DOHH2 (cell line): ENCODE measurements around the gene STUB1.

Experiments used
- H3F3A ChIP-seq: fragments of 200-600 bp; sonication (generic), shearing (Covaris generic); 2 replicates; pipeline ENCODE4 v1.6.0; 2016; ENCODE audit warnings: antibody characterized with exemption, mild to moderate bottlenecking; ENCODE audit not compliant: control insufficient read depth, insufficient read depth
- H3K27ac ChIP-seq: fragments of 200-600 bp; sonication (generic); 2 replicates; pipeline ENCODE4 v1.5.1; 2014; ENCODE audit warnings: low read depth, mild to moderate bottlenecking, low read length, moderate library complexity
- H3K27me3 ChIP-seq: fragments of 200-600 bp; sonication (generic); 2 replicates; pipeline ENCODE4 v1.6.1; 2014; ENCODE audit warnings: mild to moderate bottlenecking, low read length, mixed read lengths; ENCODE audit not compliant: control insufficient read depth
- H3K36me3 ChIP-seq: fragments of 200-600 bp; sonication (generic); 2 replicates; pipeline ENCODE4 v1.6.1; 2014; ENCODE audit warnings: mild to moderate bottlenecking, low read length, moderate library complexity, mixed read lengths; ENCODE audit not compliant: control insufficient read depth
- H3K4me1 ChIP-seq: fragments of 200-600 bp; sonication (generic); 2 replicates; pipeline ENCODE4 v1.6.1; 2014; ENCODE audit warnings: mild to moderate bottlenecking, low read length, mixed read lengths; ENCODE audit not compliant: control insufficient read depth
- H3K4me2 ChIP-seq: fragments of 200-600 bp; sonication (generic); 2 replicates; pipeline ENCODE4 v1.6.0; 2014; ENCODE audit warnings: mild to moderate bottlenecking, low read length, moderate library complexity
- H3K4me3 ChIP-seq: fragments of 200-600 bp; sonication (generic); 2 replicates; pipeline ENCODE4 v1.5.1; 2014; ENCODE audit warnings: mild to moderate bottlenecking, low read length, mixed read lengths
- H3K79me2 ChIP-seq: fragments of 200-600 bp; sonication (generic); 2 replicates; pipeline ENCODE4 v1.6.1; 2014; ENCODE audit warnings: mild to moderate bottlenecking, low read length, mixed read lengths; ENCODE audit not compliant: control insufficient read depth
- H3K9me2 ChIP-seq: fragments of 200-600 bp; sonication (generic); replicated peaks from 2 replicates; pipeline ENCODE4 v1.6.1; 2014; ENCODE audit warnings: mild to moderate bottlenecking, low read length, mixed read lengths; ENCODE audit not compliant: control insufficient read depth
- H3K9me3 ChIP-seq: fragments of 200-600 bp; sonication (generic); 2 replicates; pipeline ENCODE4 v1.6.1; 2014; ENCODE audit warnings: antibody characterized with exemption, low read length, mixed read lengths; ENCODE audit not compliant: control insufficient read depth, insufficient read depth
- H4K20me1 ChIP-seq: fragments of 200-600 bp; sonication (generic); 2 replicates; pipeline ENCODE4 v1.6.0; 2014; ENCODE audit warnings: low read depth, mild to moderate bottlenecking, antibody characterized with exemption, low read length, moderate library complexity; ENCODE audit not compliant: control insufficient read depth, insufficient read depth
- CTCF ChIP-seq: fragments of 200-600 bp; sonication (generic); IDR thresholded peaks from one replicate; pipeline ENCODE4 v1.5.1; 2014; ENCODE audit warnings: antibody characterized with exemption, mild to moderate bottlenecking, low read depth, low read length; ENCODE audit not compliant: poor library complexity, severe bottlenecking
- EZH2phosphoT487 ChIP-seq: fragments of 200-600 bp; sonication (generic); IDR thresholded peaks from 2 replicates; pipeline ENCODE4 v1.6.1; 2017; ENCODE audit warnings: borderline replicate concordance, mild to moderate bottlenecking, antibody characterized with exemption, low read length, moderate library complexity, mixed read lengths

STUB1 gene

GRCh38 chr16:676565-676902, 3.7 kb upstream of the STUB1 start:
- Histone ChIP-seq H3K4me3 (no peak overlapping the region), H3K36me3 (peaks cover 36% of the 10 kb centered on the region), H3K27me3 (peaks cover 3% of the 10 kb centered on the region; the same call in 1 of the 2 replicates), H3K4me2 (no peak overlapping the region), H3K79me2 (peaks cover 12% of the 10 kb centered on the region), H3K9me3 (no peaks in the 10 kb centered on the region), H3K4me1 (peaks cover 25% of the 10 kb centered on the region), H3K27ac (no peak overlapping the region), H4K20me1 (peaks cover 14% of the 10 kb centered on the region; the same call in 1 of the 2 replicates), H3K9me2 (no peaks in the 10 kb centered on the region), H3F3A (no peaks in the 10 kb centered on the region; the same call in 1 of the 2 replicates)
- TF ChIP-seq CTCF, result no peak
- TF ChIP-seq EZH2phosphoT487, result no peak

GRCh38 chr16:676913-677312, 3.3 kb upstream of the STUB1 start:
- Histone ChIP-seq H4K20me1 (peaks cover 16% of the 10 kb centered on the region; the same call in 1 of the 2 replicates), H3K79me2 (peaks cover 16% of the 10 kb centered on the region), H3K36me3 (peaks cover 38% of the 10 kb centered on the region), H3K9me2 (no peaks in the 10 kb centered on the region), H3K27me3 (peaks cover 3% of the 10 kb centered on the region; the same call in 1 of the 2 replicates), H3F3A (no peaks in the 10 kb centered on the region; the same call in 1 of the 2 replicates), H3K27ac (no peak overlapping the region), H3K4me2 (no peak overlapping the region), H3K9me3 (no peaks in the 10 kb centered on the region), H3K4me1 (peaks cover 29% of the 10 kb centered on the region), H3K4me3 (no peak overlapping the region)
- TF ChIP-seq EZH2phosphoT487 (no peak), CTCF (no peak)

GRCh38 chr16:677316-678190, 2.7 kb upstream of the STUB1 start:
- Histone ChIP-seq H3F3A (no peaks in the 10 kb centered on the region; the same call in 1 of the 2 replicates), H3K9me3 (no peaks in the 10 kb centered on the region), H3K4me2 (no peak overlapping the region), H3K4me3 (no peak overlapping the region), H3K4me1 (peaks cover 35% of the 10 kb centered on the region), H3K27ac (no peak overlapping the region), H4K20me1 (peaks cover 17% of the 10 kb centered on the region; the same call in 1 of the 2 replicates), H3K36me3 (peaks cover 38% of the 10 kb centered on the region), H3K79me2 (peaks cover 22% of the 10 kb centered on the region), H3K9me2 (no peaks in the 10 kb centered on the region), H3K27me3 (peaks cover 3% of the 10 kb centered on the region; the same call in 1 of the 2 replicates)
- TF ChIP-seq CTCF, result no peak
